Left ventricle myocardium superior (tissue), 1 donor: ENCODE data around the gene ZNF624. TPM values are rescaled to one million over a fixed set of nuclear protein-coding genes. Genes with fewer than 3 reads are reported as not detected.
"Not testable (repeated sequence)": the region's sequence is repeated elsewhere in the genome, so short reads cannot be mapped to it uniquely, and the experiment has no call there.

Source experiments
- ATAC-seq: fragments of 200-7000 bp; cut with Tn5 transposase; one replicate; pipeline ENCODE4 v1.9.1; 2020; ENCODE audit warnings: mild to moderate bottlenecking, moderate library complexity
- DNase-seq: peaks from one replicate; pipeline ENCODE4 v3.0.0-alpha.2; 2020
- intact Hi-C: fragments of 100-400 bp; cut with micrococcal nuclease; formaldehyde crosslinking; loops from one replicate; pipeline ENCODE4 v1.11.0; 2022
- long read RNA-seq: library from polyadenylated mRNA; unstranded; transcript quantifications from one replicate; pipeline ENCODE4 v2.0.0, GENCODE V29; 2021
- total RNA-seq: library from RNA; stranded (reverse); fragmentation: NEBNext Ultra II Directional; extraction: Animal tissue kit (Norgen Biotek cat#: 25700); gene quantifications from one replicate; pipeline ENCODE4 v1.2.1, GENCODE V29; 2021
- donor health status: DM: no; HTN: yes; CAD: no; lungs with severe emphysema.

ZNF624 gene
- total RNA-seq, result 1.4 TPM
- long read RNA-seq, full-length matches to known transcripts, result 2 of 2 reads
- long read RNA-seq, partial matches to known transcripts, result 0 of 2 reads
- long read RNA-seq, other reads (novel, unspliced or antisense), result 0 of 2 reads

- DNase-seq (peak; percentile 99), ATAC-seq (peak; percentile 99)
- intact Hi-C loops, result no loop called here
Measured at GRCh38 chr17:16653367-16654041, at the start of gene ZNF624. Gene ZNF624 (minus strand): TSS chr17:16653850.

GRCh38 chr17:16697603-16698002 is 44.0 kb upstream of the ZNF624 start:
- intact Hi-C loops, ATAC-seq, DNase-seq: not testable (repeated sequence)

- intact Hi-C loops, DNase-seq: not testable (repeated sequence)
- peak; percentile 44 for ATAC-seq
Measured at GRCh38 chr17:16690447-16690846, 36.8 kb upstream of the ZNF624 start.

- intact Hi-C loops, result not testable (repeated sequence)
- peak; percentile 54 for DNase-seq
- ATAC-seq, result peak; percentile 57
Measured at GRCh38 chr17:16689731-16690281, 36.2 kb upstream of the ZNF624 start, which contains the start of gene CCDC144A. Gene CCDC144A (plus strand): TSS chr17:16690241. CDS start chr17:16690401, 160 bp downstream.

GRCh38 chr17:16687151-16687550 is 33.5 kb upstream of the ZNF624 start:
- ATAC-seq, intact Hi-C loops, DNase-seq: not testable (repeated sequence)

- DNase-seq, intact Hi-C loops, ATAC-seq: not testable (repeated sequence)
Measured at GRCh38 chr17:16686019-16686418, 32.4 kb upstream of the ZNF624 start.

- DNase-seq, ATAC-seq, intact Hi-C loops: not testable (repeated sequence)
Measured at GRCh38 chr17:16683290-16684138, 29.9 kb upstream of the ZNF624 start.

GRCh38 chr17:16676676-16677268 is 23.1 kb upstream of the ZNF624 start:
- ATAC-seq (no peak), DNase-seq (no peak)
- intact Hi-C loops, result no loop called here

GRCh38 chr17:16666907-16667636 is 13.4 kb upstream of the ZNF624 start:
- ATAC-seq, result peak; percentile 55

GRCh38 chr17:16666553-16666906 is 12.9 kb upstream of the ZNF624 start:
- DNase-seq, intact Hi-C loops, ATAC-seq: not testable (repeated sequence)

More at GRCh38 chr17:16666907-16667636, 13.4 kb upstream of the ZNF624 start:
- intact Hi-C loops, result not testable (repeated sequence)
- DNase-seq, result peak; percentile 33

GRCh38 chr17:16662936-16663335 is 9.3 kb upstream of the ZNF624 start:
- DNase-seq (no peak), ATAC-seq (no peak)
- intact Hi-C loops, result no loop called here

GRCh38 chr17:16661217-16661616 is 7.6 kb upstream of the ZNF624 start:
- ATAC-seq (no peak), DNase-seq (no peak)
- intact Hi-C loops, result no loop called here

GRCh38 chr17:16652847-16653366 is 743 bp downstream of the ZNF624 start:
- no peak for DNase-seq
- intact Hi-C loops, result no loop called here
- peak; percentile 3 for ATAC-seq

- intact Hi-C loops, result no loop called here
- no peak for ATAC-seq
- DNase-seq, result no peak
Measured at GRCh38 chr17:16652252-16652651, 1.4 kb downstream of the ZNF624 start.

GRCh38 chr17:16649585-16649984 is 4.1 kb downstream of the ZNF624 start:
- ATAC-seq (no peak), DNase-seq (no peak)
- intact Hi-C loops, result no loop called here

GRCh38 chr17:16639438-16639837 is 14.2 kb downstream of the ZNF624 start:
- intact Hi-C loops, result no loop called here
- DNase-seq, result no peak
- no peak for ATAC-seq

- ATAC-seq (no peak), DNase-seq (no peak)
- intact Hi-C loops, result no loop called here
Measured at GRCh38 chr17:16623282-16623681, 30.4 kb downstream of the ZNF624 start.

GRCh38 chr17:16622540-16623277 is 30.9 kb downstream of the ZNF624 start:
- no peak for ATAC-seq
- no peak for DNase-seq
- intact Hi-C loops, result no loop called here
